HepG2 (cell line): ENCODE measurements around the gene BHLHE23. TPM values are rescaled to one million over a fixed set of nuclear protein-coding genes. Genes with fewer than 3 reads are reported as not detected.
A peak's percentile ranks its signal among the peaks of the same experiment; 100 is the strongest.

Experiments
- CENPBD1 ChIP-seq: sonication (generic); formaldehyde crosslinking; IDR thresholded peaks from 2 replicates; pipeline ENCODE4 v1.8.0; 2022; ENCODE audit warnings: missing genetic modification reagents, low read depth, mild to moderate bottlenecking, borderline replicate concordance
- CREBL2 ChIP-seq: sonication (generic); formaldehyde crosslinking; IDR thresholded peaks from 2 replicates; pipeline ENCODE4 v1.8.1; 2023; ENCODE audit warnings: missing genetic modification reagents, mild to moderate bottlenecking, borderline replicate concordance
- ETV5 ChIP-seq: IDR thresholded peaks from 2 replicates; pipeline ENCODE4 v1.6.1; 2018; ENCODE audit warnings: missing biosample characterization, missing genetic modification reagents, inconsistent platforms, borderline replicate concordance
- FOXK2 ChIP-seq: fragments of 450-650 bp; IDR thresholded peaks from 2 replicates; pipeline ENCODE4 v1.6.1; 2016
- GABPB1 ChIP-seq: IDR thresholded peaks from 2 replicates; pipeline ENCODE4 v1.6.1; 2016; ENCODE audit warnings: mild to moderate bottlenecking, missing genetic modification reagents, moderate library complexity, missing compliant biosample characterization
- HNF4A ChIP-seq: sonication (generic); formaldehyde crosslinking; IDR thresholded peaks from 2 replicates; pipeline ENCODE4 v1.4.0; 2020; ENCODE audit warnings: missing genetic modification reagents
- HOXA7 ChIP-seq: sonication (generic); formaldehyde crosslinking; IDR thresholded peaks from 2 replicates; pipeline ENCODE4 v1.8.1; 2022; ENCODE audit warnings: mild to moderate bottlenecking, missing genetic modification reagents, moderate library complexity
- JDP2 ChIP-seq: sonication (generic); formaldehyde crosslinking; IDR thresholded peaks from 2 replicates; pipeline ENCODE4 v1.8.1; 2022; ENCODE audit warnings: missing genetic modification reagents, borderline replicate concordance
- KDM4B ChIP-seq: sonication (generic); formaldehyde crosslinking; IDR thresholded peaks from 2 replicates; pipeline ENCODE4 v1.4.0; 2020; ENCODE audit warnings: missing genetic modification reagents
- MED13 ChIP-seq: sonication (generic); formaldehyde crosslinking; IDR thresholded peaks from 2 replicates; pipeline ENCODE4 v1.5.0; 2020; ENCODE audit warnings: missing genetic modification reagents
- MTF2 ChIP-seq: sonication (generic); formaldehyde crosslinking; IDR thresholded peaks from 2 replicates; pipeline ENCODE4 v1.5.0; 2020; ENCODE audit warnings: missing genetic modification reagents, borderline replicate concordance
- NFYB ChIP-seq: sonication (generic); formaldehyde crosslinking; IDR thresholded peaks from 2 replicates; pipeline ENCODE4 v1.4.0; 2020; ENCODE audit warnings: missing genetic modification reagents
- SP5 ChIP-seq: IDR thresholded peaks from 2 replicates; pipeline ENCODE4 v1.6.1; 2016; ENCODE audit warnings: low read depth, borderline replicate concordance
- TCF7 ChIP-seq: sonication (generic); IDR thresholded peaks from 2 replicates; pipeline ENCODE4 v1.6.1; 2016; ENCODE audit warnings: antibody characterized with exemption, low read depth
- U2AF2 ChIP-seq: fragments of 200-400 bp; formaldehyde crosslinking; IDR thresholded peaks from 2 replicates; pipeline ENCODE4 v1.6.1; 2017; ENCODE audit warnings: low read depth, mild to moderate bottlenecking, low read length
- XRCC5 ChIP-seq: fragments of 200-400 bp; formaldehyde crosslinking; optimal IDR thresholded peaks from 2 replicates; pipeline ENCODE3; 2017; ENCODE audit warnings: mild to moderate bottlenecking, low read length
- ZBTB46 ChIP-seq: sonication (generic); formaldehyde crosslinking; IDR thresholded peaks from 2 replicates; pipeline ENCODE4 v1.4.0; 2020; ENCODE audit warnings: mild to moderate bottlenecking, missing genetic modification reagents, borderline replicate concordance
- ZNF280D ChIP-seq: sonication (generic); formaldehyde crosslinking; IDR thresholded peaks from 2 replicates; pipeline ENCODE4 v1.5.1; 2020; ENCODE audit warnings: mild to moderate bottlenecking, missing genetic modification reagents
- ZNF556 ChIP-seq: sonication (generic); formaldehyde crosslinking; IDR thresholded peaks from 2 replicates; pipeline ENCODE4 v1.4.0; 2020; ENCODE audit warnings: mild to moderate bottlenecking, missing genetic modification reagents, borderline replicate concordance
- ZNF577 ChIP-seq: sonication (generic); formaldehyde crosslinking; IDR thresholded peaks from 2 replicates; pipeline ENCODE4 v1.4.0; 2020; ENCODE audit warnings: mild to moderate bottlenecking, low read depth, missing genetic modification reagents, borderline replicate concordance
- ZNF800 ChIP-seq: sonication (generic); formaldehyde crosslinking; IDR thresholded peaks from 2 replicates; pipeline ENCODE4 v1.4.0; 2020; ENCODE audit warnings: missing genetic modification reagents
- polyA plus RNA-seq, 8 experiments: library from polyadenylated mRNA; depleted of rRNA in 3 of 8; stranded (reverse) in 7 of 8; unstranded in 1 of 8; fragments of >200 nt; fragmentation: Illumina TruSeq in 4 of 8; extraction: Trizol in 4 of 8; gene quantifications; 2 replicates each; pipeline versions ENCODE4 v1.2.1 to v1.2.3, GENCODE V29; 2011 to 2016; ENCODE audit warnings: low read depth in 4 of 8, missing spikeins in 1 of 8, mixed read lengths in 1 of 8; ENCODE audit not compliant: insufficient read depth in 1 of 8
- total RNA-seq, 5 experiments: library from RNA; depleted of rRNA; stranded (reverse); fragments of >200 nt; fragmentation: Illumina TruSeq; extraction: Trizol; gene quantifications; 2 replicates each; pipeline ENCODE4 v1.2.3, GENCODE V29; 2016; ENCODE audit warnings: low read depth in 1 of 5

Gene BHLHE23
- total and polyA plus RNA-seq, 2 of the 13 experiments (the other 11 are each of a cell fraction or from before 2014, with no cell fraction given), result not detected

GRCh38 chr20:63009045-63009961, 2.5 kb upstream of the BHLHE23 start (continued):
- no peak for TF ChIP-seq CENPBD1
- TF ChIP-seq NFYB, result 0 out of 2 replicates have a peak, but pooled peaks have one; percentile 28
- no peak for TF ChIP-seq FOXK2
- TF ChIP-seq CREBL2 (CRISPR knock-in tag), result 0 out of 2 replicates have a peak, but pooled peaks have one; percentile 58
- peak; percentile 91 for TF ChIP-seq ZNF800 (CRISPR knock-in tag)
- TF ChIP-seq ZNF577 (CRISPR knock-in tag), result no peak
- TF ChIP-seq GABPB1 (CRISPR knock-in tag), result peak; percentile 58; the same call in 1 of the 2 replicates
- no peak for TF ChIP-seq SP5 (CRISPR knock-in tag)
- TF ChIP-seq TCF7, result no peak
- TF ChIP-seq ZBTB46, result no peak; the same call in 1 of the 2 replicates
- peak; percentile 97 for TF ChIP-seq XRCC5
- TF ChIP-seq HOXA7 (CRISPR knock-in tag), result no peak
- peak; percentile 44; the same call in 1 of the 2 replicates for TF ChIP-seq MED13 (CRISPR knock-in tag)
- TF ChIP-seq MTF2 (CRISPR knock-in tag), result no peak; the same call in none of the 2 replicates
- peak; percentile 15; the same call in 1 of the 2 replicates for TF ChIP-seq ETV5 (CRISPR knock-in tag)
- TF ChIP-seq HNF4A (CRISPR knock-in tag), result peak; percentile 21; the same call in 1 of the 2 replicates
- TF ChIP-seq KDM4B, result 0 out of 2 replicates have a peak, but pooled peaks have one; percentile 37
- no peak for TF ChIP-seq JDP2 (CRISPR knock-in tag)
- TF ChIP-seq ZNF556 (CRISPR knock-in tag), result no peak
- no peak for TF ChIP-seq U2AF2
- TF ChIP-seq ZNF280D, result peak; percentile 67; the same call in 1 of the 2 replicates
